ENCODE measurements around the gene ZNF445.

DNA sequence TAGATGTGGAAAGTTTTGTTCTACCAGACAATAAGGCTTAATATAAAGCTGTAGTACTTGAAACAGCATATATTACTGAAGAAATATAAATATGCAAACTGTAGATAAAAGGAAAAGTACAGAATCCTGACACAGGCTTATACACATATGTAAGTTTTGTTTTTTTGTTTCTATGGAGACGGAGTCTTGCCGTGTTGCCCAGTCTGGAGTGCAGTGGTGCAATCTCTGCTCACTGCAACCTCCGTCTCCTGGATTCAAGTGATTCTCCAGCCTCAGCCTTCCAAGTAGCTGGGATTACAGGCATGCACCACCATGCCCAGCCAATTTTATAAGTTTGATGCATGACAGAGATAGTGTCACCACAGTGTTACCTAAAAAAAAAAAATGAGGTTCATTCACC, 29.1 kb upstream of the ZNF445 start:
- TF ChIP-seq, protein P1, sequence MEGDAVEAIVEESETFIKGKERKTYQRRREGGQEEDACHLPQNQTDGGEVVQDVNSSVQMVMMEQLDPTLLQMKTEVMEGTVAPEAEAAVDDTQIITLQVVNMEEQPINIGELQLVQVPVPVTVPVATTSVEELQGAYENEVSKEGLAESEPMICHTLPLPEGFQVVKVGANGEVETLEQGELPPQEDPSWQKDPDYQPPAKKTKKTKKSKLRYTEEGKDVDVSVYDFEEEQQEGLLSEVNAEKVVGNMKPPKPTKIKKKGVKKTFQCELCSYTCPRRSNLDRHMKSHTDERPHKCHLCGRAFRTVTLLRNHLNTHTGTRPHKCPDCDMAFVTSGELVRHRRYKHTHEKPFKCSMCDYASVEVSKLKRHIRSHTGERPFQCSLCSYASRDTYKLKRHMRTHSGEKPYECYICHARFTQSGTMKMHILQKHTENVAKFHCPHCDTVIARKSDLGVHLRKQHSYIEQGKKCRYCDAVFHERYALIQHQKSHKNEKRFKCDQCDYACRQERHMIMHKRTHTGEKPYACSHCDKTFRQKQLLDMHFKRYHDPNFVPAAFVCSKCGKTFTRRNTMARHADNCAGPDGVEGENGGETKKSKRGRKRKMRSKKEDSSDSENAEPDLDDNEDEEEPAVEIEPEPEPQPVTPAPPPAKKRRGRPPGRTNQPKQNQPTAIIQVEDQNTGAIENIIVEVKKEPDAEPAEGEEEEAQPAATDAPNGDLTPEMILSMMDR (IDR thresholded peaks at IDR 0.05), result no peak
- TF ChIP-seq SIN3A (IDR thresholded peaks at IDR 0.05; ENCODE audit: borderline replicate concordance, insufficient read depth, low read depth, low read length) (no peak), POLR2AphosphoS5 (IDR thresholded peaks at IDR 0.05; ENCODE audit: low read depth, low read length) (no peak), TCF7L2 (IDR thresholded peaks at IDR 0.05; ENCODE audit: low read depth, low read length) (no peak)
- TF ChIP-seq, protein P2, sequence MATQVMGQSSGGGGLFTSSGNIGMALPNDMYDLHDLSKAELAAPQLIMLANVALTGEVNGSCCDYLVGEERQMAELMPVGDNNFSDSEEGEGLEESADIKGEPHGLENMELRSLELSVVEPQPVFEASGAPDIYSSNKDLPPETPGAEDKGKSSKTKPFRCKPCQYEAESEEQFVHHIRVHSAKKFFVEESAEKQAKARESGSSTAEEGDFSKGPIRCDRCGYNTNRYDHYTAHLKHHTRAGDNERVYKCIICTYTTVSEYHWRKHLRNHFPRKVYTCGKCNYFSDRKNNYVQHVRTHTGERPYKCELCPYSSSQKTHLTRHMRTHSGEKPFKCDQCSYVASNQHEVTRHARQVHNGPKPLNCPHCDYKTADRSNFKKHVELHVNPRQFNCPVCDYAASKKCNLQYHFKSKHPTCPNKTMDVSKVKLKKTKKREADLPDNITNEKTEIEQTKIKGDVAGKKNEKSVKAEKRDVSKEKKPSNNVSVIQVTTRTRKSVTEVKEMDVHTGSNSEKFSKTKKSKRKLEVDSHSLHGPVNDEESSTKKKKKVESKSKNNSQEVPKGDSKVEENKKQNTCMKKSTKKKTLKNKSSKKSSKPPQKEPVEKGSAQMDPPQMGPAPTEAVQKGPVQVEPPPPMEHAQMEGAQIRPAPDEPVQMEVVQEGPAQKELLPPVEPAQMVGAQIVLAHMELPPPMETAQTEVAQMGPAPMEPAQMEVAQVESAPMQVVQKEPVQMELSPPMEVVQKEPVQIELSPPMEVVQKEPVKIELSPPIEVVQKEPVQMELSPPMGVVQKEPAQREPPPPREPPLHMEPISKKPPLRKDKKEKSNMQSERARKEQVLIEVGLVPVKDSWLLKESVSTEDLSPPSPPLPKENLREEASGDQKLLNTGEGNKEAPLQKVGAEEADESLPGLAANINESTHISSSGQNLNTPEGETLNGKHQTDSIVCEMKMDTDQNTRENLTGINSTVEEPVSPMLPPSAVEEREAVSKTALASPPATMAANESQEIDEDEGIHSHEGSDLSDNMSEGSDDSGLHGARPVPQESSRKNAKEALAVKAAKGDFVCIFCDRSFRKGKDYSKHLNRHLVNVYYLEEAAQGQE (IDR thresholded peaks at IDR 0.05; ENCODE audit: insufficient read depth in 1 of 2, low read depth in 2 of 2, low read length in 1 of 2), result no peak

Data from Panc1 (cell line).